Measurements from ENCODE around the gene ATP5MC3. TPM values are rescaled to one million over a fixed set of nuclear protein-coding genes. Genes with fewer than 3 reads are reported as not detected.

The ATP5MC3 gene
- total RNA-seq, 2 donors from 2014 or later: 48.1 to 74.5 TPM

DNA sequence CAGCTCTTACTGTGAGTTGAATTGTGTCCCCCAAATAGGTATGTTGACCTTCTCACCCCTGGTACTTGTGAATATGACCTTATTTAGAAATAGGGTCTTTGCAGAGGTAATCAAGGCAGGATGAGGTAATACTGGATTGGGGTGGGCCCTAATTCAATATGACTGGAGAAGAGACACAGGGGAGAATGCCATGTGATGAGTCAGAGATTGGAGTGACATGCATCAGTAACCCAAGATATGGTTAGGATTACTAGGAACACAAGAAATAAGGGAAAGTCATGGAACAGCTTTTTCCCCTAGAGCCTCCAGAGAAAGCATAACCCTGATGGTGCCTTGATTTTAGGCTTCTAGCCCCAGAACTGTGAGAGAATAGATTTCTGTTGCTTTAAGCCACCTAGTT is 37.0 kb upstream of the ATP5MC3 start:
- Histone ChIP-seq H3K36me3 (no peaks in the 10 kb centered on the region), H3K4me1 (ENCODE audit: control insufficient read depth in 1 of 2, low read depth in 2 of 2) (no peaks in the 10 kb centered on the region), H3K27me3 (replicated peaks; ENCODE audit: insufficient read depth) (no peaks in the 10 kb centered on the region), H3K27ac (no peak overlapping the region), H3K9me3 (no peaks in the 10 kb centered on the region), H3K4me3 (no peak overlapping the region)
- ATAC-seq (ENCODE audit: insufficient number of reproducible peaks, low FRiP score, low read depth) (no peak), DNase-seq (ENCODE audit: low spot score) (no peak)
- TF ChIP-seq, protein P1, sequence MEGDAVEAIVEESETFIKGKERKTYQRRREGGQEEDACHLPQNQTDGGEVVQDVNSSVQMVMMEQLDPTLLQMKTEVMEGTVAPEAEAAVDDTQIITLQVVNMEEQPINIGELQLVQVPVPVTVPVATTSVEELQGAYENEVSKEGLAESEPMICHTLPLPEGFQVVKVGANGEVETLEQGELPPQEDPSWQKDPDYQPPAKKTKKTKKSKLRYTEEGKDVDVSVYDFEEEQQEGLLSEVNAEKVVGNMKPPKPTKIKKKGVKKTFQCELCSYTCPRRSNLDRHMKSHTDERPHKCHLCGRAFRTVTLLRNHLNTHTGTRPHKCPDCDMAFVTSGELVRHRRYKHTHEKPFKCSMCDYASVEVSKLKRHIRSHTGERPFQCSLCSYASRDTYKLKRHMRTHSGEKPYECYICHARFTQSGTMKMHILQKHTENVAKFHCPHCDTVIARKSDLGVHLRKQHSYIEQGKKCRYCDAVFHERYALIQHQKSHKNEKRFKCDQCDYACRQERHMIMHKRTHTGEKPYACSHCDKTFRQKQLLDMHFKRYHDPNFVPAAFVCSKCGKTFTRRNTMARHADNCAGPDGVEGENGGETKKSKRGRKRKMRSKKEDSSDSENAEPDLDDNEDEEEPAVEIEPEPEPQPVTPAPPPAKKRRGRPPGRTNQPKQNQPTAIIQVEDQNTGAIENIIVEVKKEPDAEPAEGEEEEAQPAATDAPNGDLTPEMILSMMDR (IDR thresholded peaks at IDR 0.05): no peak

DNA sequence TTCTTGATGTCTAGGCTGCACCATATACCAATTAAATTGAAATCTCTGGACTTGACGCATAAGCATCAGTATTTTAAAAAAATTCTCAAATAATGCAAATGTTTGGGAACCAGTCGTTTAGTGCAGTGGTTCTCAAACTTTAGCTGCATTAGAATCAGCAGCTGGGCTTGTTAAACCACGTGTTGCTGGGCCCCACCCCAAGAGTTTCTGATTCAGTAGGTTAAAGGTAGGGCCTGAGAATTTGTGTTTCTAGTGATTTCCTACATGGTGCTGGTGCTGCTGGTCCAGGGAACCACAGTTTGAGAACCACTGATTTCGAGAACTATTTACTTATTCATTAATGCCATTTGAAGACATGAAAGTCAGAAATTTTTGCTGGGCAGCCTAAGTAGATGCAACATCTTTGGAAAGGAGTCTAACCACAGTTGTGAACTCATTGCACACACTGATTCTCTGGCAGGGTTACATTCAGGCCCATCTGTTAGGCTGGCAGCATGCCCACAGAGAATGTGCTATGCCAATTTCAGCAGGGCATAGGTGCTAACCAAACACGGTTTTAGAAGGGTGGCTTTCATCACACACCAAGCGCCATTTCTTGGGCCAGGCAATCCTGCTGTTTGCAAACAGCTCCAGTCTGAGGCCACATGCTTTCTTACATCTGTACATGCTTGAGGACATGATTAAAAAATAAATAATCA is 26.4 kb upstream of the ATP5MC3 start:
- no peak for DNase-seq (ENCODE audit: low spot score)
- no peaks in the 10 kb centered on the region for H3K9me3 ChIP-seq
- H3K4me1 ChIP-seq (ENCODE audit: control insufficient read depth in 1 of 2, low read depth in 2 of 2): no peaks in the 10 kb centered on the region
- H3K36me3 ChIP-seq: no peaks in the 10 kb centered on the region
- no peak overlapping the region for H3K4me3 ChIP-seq
- no peak for ATAC-seq (ENCODE audit: insufficient number of reproducible peaks, low FRiP score, low read depth)
- no peak overlapping the region for H3K27ac ChIP-seq
- TF ChIP-seq, protein P1 (IDR thresholded peaks at IDR 0.05): no peak
- no peaks in the 10 kb centered on the region for H3K27me3 ChIP-seq (replicated peaks; ENCODE audit: insufficient read depth)

DNA sequence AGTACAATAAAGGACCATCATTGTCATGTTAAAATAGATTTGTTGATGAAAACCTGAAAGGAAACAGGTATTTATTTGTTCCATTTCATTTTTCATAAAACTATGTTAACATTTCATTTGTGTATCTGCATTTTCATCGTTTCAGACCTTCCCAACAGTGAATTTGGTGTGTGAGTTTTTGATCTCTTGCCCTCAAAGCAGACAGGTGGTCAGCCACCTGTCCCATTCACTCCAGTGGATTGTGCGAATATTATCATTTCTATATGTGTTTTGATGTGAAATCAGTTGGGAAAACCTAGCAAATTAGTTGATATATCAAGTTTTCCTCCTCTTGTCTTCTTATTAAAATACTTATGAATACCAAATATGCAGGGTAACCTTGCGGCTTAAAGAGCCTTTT is 25.4 kb upstream of the ATP5MC3 start:
- H3K9me3 ChIP-seq: no peaks in the 10 kb centered on the region
- no peaks in the 10 kb centered on the region for H3K4me1 ChIP-seq (ENCODE audit: control insufficient read depth in 1 of 2, low read depth in 2 of 2)
- H3K27ac ChIP-seq: no peak overlapping the region
- TF ChIP-seq, protein P1 (IDR thresholded peaks at IDR 0.05): no peak
- no peak overlapping the region for H3K4me3 ChIP-seq
- ATAC-seq (ENCODE audit: insufficient number of reproducible peaks, low FRiP score, low read depth): no peak
- no peaks in the 10 kb centered on the region for H3K36me3 ChIP-seq
- no peak for DNase-seq (ENCODE audit: low spot score)
- no peaks in the 10 kb centered on the region for H3K27me3 ChIP-seq (replicated peaks; ENCODE audit: insufficient read depth)

DNA sequence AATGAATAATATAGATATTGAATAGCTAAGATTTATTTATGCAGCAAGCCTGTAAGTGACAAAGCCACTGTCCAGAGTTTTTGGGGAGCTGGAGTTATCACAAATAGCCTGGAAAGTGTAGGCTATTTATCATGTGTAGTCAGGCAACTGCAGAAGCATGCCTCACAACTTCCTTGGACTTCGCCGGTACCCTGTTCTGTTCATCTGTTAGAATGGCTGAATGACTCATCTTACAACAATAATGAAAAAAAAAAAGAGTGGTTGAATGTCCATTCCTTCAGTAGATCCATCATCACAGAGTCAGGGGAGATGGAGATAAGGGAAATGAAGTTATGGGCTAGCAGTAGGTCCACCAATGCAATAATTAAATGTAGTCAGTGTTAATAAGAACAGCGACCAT is 24.0 kb upstream of the ATP5MC3 start:
- DNase-seq (ENCODE audit: low spot score) (no peak), ATAC-seq (ENCODE audit: insufficient number of reproducible peaks, low FRiP score, low read depth) (no peak)
- TF ChIP-seq, protein P1 (IDR thresholded peaks at IDR 0.05): no peak
- no peaks in the 10 kb centered on the region for H3K4me1 ChIP-seq (ENCODE audit: control insufficient read depth in 1 of 2, low read depth in 2 of 2)
- no peaks in the 10 kb centered on the region for H3K27me3 ChIP-seq (replicated peaks; ENCODE audit: insufficient read depth)
- H3K9me3 ChIP-seq: no peaks in the 10 kb centered on the region
- H3K36me3 ChIP-seq: no peaks in the 10 kb centered on the region
- H3K27ac ChIP-seq: no peak overlapping the region
- H3K4me3 ChIP-seq: no peak overlapping the region

DNA sequence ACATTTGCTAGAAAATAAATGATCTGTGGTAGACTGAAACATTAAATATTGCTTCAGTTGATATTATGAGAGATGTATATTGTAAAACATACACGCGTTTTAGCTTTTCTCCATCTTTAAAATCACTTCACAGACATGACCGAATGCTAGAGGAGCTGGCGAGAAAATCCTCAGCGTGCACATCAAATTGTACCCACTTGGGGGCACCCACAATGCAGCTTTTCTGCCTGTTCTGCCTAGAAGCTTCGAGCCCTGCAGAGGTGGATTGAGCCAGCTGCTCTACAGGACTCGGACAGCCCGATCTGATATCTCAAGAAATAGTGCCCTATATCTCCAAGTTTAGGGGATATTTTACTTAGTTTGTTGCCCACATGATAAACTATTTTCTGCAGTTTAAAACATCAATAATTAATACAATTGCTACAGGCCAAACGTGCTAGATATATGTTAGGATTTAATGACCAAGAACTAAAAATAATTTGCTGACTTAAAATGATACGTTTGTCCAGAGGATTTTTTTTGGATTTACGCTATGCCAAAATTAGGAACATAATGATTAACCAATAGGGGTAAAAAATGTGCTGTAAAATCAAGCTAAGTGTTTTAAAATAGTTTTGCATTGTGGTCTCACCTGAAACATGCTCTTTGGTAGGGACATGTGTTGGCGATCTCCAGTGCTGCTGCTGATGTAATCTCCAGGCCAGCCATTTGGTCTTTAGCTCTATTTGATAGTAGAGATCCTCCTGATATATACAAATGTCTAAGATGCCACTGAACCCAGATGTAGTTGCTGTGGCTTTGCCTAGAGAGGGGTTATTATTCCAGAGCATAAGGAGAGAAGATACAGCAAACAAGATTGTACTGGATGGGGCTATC is 22.3 kb upstream of the ATP5MC3 start:
- Histone ChIP-seq H3K27ac (no peak overlapping the region), H3K4me1 (ENCODE audit: control insufficient read depth in 1 of 2, low read depth in 2 of 2) (no peaks in the 10 kb centered on the region), H3K27me3 (replicated peaks; ENCODE audit: insufficient read depth) (no peaks in the 10 kb centered on the region), H3K4me3 (no peak overlapping the region), H3K9me3 (no peaks in the 10 kb centered on the region), H3K36me3 (no peaks in the 10 kb centered on the region)
- TF ChIP-seq, protein P1 (IDR thresholded peaks at IDR 0.05): peak; percentile 34
- DNase-seq (ENCODE audit: low spot score): no peak
- no peak for ATAC-seq (ENCODE audit: insufficient number of reproducible peaks, low FRiP score, low read depth)
